NB4 (cell line): ENCODE data around the gene DTNA.

ENCODE experiments used
- MYC ChIP-seq: IDR thresholded peaks from 2 replicates; pipeline ENCODE4 v1.6.1; 2011; ENCODE audit warnings: low read depth, low read length
- POLR2A ChIP-seq: IDR thresholded peaks from 2 replicates; pipeline ENCODE4 v1.6.1; 2011; ENCODE audit warnings: mild to moderate bottlenecking; ENCODE audit not compliant: insufficient read length; ENCODE audit errors: extremely low read depth
- TF ChIP-seq, protein P1 (sequence below): IDR thresholded peaks from one replicate; pipeline ENCODE4 v1.5.1; 2012; ENCODE audit warnings: low read depth, low read length

DNA sequence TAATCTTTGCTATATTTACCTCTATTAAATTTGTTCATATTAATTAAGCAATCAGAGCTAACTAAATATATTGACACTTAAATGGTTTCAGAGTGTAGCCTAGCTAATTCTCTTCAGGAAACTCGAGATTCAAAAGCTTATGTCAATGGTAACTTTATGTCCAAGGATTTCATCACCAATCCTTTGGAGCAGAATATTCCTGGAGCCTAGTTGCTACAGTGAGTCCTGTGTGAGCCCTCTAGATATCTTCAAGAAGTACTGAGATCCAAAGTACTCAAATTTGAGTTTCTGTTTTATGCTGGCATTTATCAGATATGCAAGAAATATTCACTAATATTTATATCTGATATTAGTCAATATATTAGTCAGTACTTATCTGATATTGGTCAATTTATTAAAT, 31.3 kb downstream of the DTNA start:
- no peak for TF ChIP-seq POLR2A
- TF ChIP-seq, protein P1, sequence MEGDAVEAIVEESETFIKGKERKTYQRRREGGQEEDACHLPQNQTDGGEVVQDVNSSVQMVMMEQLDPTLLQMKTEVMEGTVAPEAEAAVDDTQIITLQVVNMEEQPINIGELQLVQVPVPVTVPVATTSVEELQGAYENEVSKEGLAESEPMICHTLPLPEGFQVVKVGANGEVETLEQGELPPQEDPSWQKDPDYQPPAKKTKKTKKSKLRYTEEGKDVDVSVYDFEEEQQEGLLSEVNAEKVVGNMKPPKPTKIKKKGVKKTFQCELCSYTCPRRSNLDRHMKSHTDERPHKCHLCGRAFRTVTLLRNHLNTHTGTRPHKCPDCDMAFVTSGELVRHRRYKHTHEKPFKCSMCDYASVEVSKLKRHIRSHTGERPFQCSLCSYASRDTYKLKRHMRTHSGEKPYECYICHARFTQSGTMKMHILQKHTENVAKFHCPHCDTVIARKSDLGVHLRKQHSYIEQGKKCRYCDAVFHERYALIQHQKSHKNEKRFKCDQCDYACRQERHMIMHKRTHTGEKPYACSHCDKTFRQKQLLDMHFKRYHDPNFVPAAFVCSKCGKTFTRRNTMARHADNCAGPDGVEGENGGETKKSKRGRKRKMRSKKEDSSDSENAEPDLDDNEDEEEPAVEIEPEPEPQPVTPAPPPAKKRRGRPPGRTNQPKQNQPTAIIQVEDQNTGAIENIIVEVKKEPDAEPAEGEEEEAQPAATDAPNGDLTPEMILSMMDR = no peak
- TF ChIP-seq MYC = no peak
